GM18505 (cell line): ENCODE results near the gene GRM8.

Source experiments
- ATAC-seq: cut with Tn5 transposase; IDR thresholded peaks from one replicate; pipeline ENCODE4 v1.9.1; 2021; ENCODE audit not compliant: unreplicated experiment
- POLR2A ChIP-seq: IDR thresholded peaks from 4 replicates; pipeline ENCODE4 v1.6.1; 2011; ENCODE audit warnings: borderline replicate concordance; ENCODE audit not compliant: insufficient read depth, insufficient read length; ENCODE audit errors: extremely low read depth

The GRM8 gene

DNA sequence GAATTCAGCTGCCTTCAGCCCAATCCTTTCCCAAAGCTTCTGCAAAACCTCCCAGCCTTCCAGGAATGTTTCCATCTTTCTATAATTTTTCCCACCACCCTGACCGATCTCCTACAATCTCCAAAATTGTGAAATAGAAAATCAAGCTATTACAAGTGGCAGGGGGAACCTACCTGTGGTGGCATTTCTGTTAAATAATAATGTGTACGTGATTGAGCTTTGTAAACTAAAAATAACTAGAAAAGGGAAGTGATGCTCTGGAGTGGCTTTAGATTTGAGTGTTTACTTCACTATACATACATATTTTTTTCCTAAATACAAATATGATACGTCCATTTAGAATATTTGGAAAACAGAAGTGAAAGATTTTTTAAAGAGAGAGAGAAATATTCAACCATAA is 593.6 kb downstream of the GRM8 start:
- no peak for TF ChIP-seq POLR2A
- peak; percentile 80 for ATAC-seq

DNA sequence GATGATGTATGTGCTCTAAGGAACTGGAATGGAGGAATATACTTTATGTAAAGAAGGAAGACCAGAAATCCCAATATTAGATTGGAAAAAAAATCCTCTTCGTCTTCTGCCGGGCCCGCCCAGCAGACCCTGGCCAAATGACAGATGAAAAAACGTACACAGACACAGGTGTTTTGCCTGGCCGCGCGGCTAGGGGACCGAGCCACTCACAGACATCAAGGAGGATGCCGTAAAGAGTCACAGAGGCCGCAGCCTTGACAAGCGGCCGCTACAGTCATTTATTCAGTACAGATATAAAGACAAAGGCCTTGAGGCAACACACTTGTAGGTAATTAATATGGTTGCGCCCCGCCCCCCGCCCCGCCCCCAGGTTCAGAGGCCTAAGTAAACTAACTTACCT is 594.1 kb downstream of the GRM8 start:
- peak; percentile 24 for ATAC-seq
- TF ChIP-seq POLR2A = no peak

DNA sequence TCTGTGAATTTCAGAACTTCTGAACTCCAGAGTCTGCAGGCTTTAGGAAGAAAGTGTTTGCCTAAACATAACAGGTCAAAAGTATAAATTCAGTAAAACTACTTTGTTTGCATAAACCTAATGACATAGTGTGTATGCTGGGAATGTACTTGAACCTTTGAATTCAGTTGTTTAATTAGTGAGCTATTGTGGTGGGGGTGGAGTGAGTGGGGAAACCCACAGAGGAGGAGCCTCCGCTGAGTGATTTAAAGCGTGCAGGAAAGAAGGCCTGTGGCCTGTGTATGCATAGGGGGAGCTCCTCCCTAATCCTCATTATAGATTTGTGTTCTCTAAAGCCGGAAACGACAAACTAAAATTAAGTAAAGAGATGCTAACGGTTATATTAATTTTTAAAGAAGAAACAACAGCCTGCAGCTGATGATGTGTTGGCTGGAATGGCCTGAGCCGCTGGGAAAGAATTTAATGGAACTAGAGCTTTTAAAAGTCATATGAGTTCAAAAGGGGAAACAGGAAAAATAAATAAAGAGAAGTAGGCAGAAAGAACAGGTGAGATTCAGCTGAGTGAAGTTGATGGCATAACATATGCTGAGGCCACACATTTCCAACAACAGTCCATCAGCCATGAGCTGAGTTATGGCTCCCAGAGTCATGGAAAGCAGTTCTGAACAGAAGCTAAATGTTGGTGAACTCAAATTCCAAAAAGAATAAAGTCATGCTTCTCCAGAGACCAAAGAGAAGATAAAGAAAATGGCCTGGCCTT is 595.0 kb downstream of the GRM8 start:
- ATAC-seq = peak; percentile 86
- no peak for TF ChIP-seq POLR2A

DNA sequence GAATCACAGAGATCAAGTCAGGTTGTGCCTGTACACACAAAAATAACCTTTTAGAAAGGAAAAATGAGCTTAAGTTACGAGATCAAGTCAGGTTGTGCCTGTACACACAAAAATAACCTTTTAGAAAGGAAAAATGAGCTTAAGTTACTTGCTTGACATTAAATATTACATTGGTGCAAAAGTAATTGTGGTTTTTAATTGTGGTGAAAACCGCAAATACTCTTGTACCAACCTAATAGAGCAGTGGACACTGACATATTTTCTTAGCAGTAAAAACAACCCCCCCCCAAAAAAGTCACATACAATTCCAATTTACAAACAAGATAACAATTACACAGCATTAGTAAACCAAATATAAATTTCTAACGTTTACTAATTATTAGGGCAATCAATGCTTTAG is 595.6 kb downstream of the GRM8 start:
- TF ChIP-seq POLR2A = no peak
- no peak for ATAC-seq

GRCh38 chr7:126656165-126656564 is 596.6 kb downstream of the GRM8 start:
- ATAC-seq = no peak

DNA sequence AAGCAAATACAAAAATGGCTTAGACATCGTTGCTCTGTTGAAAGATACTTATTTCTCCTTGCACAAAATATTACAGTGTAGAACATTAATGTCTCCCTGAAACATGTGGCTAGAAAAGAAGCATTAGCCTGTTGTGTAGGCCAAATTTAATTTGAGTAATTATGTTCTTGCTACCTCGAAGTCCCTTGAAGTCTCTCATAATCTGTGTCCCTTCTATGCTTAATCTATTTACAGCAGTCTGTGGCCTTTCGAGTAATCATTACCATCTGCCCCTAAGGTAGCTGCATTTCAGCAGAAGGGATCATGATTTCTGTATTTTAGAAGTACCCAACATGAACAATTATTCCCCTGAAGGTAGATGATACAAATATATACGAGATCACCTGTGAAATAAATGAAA is 615.2 kb downstream of the GRM8 start:
- no peak for TF ChIP-seq POLR2A
- no peak for ATAC-seq

More at GRCh38 chr7:126656165-126656564, 596.6 kb downstream of the GRM8 start:
- TF ChIP-seq POLR2A = no peak

GRCh38 chr7:126635545-126635944 is 617.2 kb downstream of the GRM8 start:
- ATAC-seq = no peak
- no peak for TF ChIP-seq POLR2A

DNA sequence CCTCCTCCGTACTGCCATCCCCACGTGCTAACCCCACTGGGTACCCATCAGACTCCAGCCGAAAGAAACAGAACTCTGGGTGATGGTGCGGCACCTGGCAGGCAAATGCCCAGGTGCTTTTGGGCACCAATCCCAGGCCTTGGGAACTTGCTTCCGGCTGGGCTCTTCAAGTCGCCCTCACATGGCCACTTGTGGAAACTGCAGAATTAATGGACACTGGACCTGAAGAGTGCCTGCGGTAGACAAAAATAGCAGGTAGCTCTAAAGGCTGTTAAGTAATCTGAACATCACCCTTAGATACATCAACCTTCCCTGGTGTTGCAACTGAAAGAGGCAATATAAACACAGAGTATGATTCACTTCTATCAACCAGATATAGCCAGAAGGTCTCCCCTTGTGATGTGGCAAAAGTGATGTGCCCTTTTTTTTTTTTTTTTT is 644.4 kb downstream of the GRM8 start:
- ATAC-seq = no peak
- no peak for TF ChIP-seq POLR2A

DNA sequence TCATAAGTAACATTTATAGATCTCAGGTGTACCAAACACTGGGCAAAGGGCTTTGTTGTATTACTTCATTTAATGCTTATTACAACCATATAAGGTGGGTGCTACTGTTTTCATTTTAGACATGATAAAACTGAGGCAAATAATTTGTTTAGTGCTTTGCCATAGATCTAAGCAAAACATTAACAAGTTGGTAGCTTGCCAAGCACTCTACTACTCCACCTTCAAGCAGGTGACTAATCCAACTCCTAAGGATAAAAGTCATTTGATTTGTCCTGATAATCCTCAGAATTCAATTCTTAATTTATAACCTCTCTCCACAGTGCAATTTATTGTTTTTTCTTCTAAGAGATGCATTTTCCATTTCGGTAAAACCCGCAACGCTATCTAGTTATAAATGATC is 646.4 kb downstream of the GRM8 start:
- no peak for ATAC-seq
- no peak for TF ChIP-seq POLR2A

DNA sequence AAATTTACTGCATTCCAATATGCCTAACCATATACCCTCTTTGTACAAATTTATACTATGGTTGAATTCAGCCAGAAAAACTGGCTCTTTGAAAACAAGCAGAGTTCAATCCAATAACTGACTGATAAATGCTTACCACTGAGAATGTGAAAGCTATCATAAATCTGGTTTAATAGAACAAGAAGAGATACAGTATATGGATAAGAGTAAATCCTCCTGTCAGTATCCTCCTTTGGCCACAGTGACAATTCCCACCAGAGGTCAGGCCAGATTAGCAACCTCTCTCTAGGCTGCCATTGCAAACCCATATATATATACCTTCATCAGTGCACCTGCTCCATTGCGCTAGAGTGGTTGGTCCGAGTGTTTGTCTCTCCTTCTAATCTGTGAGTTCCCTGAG is 647.2 kb downstream of the GRM8 start:
- no peak for ATAC-seq
- no peak for TF ChIP-seq POLR2A

DNA sequence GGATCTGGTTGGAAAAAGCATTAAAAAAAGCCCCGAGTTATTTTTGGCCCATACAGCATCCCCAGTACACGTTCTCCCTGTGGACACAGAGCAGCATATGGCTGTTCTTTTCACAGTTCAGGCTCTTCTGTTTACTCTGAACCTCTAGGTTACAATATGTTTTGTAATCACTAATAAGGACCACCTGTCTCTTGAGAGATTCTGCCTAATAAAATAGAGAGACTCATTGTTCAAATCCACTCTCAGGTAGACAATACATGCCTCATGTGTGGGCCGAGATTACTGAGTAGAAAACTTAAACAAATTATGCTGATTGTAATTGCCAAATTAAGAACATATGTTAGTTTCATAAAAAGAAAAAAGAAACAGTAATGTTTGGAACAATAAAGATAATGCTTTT is 647.7 kb downstream of the GRM8 start:
- no peak for ATAC-seq
- TF ChIP-seq POLR2A = no peak

DNA sequence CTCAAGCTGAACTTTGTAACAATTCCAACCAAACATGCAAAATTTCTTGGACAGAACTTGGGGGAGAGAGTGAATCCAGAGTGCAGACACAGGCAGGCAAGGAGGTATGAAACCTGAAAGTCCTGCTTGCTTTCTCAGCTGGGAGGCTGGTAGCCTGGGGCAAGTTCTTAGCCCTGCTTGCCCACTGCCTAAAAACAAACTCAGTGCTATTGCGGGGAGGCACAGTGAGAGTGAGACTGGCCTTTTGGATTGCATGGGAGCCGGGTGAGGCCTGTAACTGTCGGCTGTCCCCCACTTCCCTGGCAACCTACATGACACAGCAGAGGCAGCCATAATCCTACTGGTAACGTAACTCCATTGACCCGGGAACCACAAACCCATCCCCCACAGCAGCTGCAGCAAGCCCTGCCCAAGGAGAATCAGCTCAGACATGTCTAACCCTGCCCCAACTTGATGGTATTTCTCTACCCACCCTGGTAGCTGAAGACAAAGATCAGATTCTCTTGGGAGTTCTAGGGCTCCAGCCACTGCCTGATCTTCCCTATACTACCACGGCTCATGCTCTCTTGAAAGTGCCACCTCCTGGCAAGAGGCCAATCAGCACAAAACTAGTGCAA is 663.6 kb downstream of the GRM8 start:
- TF ChIP-seq POLR2A = no peak
- no peak for ATAC-seq

- no peak for ATAC-seq
- TF ChIP-seq POLR2A = no peak
Measured at GRCh38 chr7:126578338-126578737, 674.4 kb downstream of the GRM8 start.
